ENCODE results near the gene KCNAB1.
A peak's percentile ranks its signal among the peaks of the same experiment; 100 is the strongest.
"Not testable (repeated sequence)": the region's sequence is repeated elsewhere in the genome, so short reads cannot be mapped to it uniquely, and the experiment has no call there.

Gene KCNAB1

GRCh38 chr3:156553705-156554356 is 433.5 kb downstream of the KCNAB1 start:
- no peak for DNase-seq

DNA sequence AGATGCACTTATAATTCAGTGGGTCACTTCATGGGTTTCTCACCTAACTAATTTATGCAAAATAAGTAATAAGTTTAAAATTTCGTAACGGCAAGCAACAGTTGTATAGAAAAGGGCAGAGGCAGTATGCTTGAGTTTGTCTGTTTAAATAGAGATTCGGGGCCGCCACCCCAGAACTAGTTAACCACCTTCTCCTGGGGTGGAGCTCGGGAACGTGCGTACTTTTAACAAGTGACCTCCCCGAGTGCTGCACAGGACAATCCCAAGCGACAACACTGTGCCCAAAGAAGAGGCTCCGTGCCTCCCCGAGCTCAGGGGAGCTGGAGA is 434.1 kb downstream of the KCNAB1 start:
- DNase-seq = no peak

- peak; percentile 98 for DNase-seq
These were observed 434.7 kb downstream of the KCNAB1 start, which contains the start of gene SSR3 for GRCh38 chr3:156554842-156555687. Gene SSR3, minus strand, starts transcription at chr3:156555117. Its CDS starts 28 bp downstream, at chr3:156555089.

GRCh38 chr3:156558389-156558788 is 438.0 kb downstream of the KCNAB1 start:
- no peak for DNase-seq

DNA sequence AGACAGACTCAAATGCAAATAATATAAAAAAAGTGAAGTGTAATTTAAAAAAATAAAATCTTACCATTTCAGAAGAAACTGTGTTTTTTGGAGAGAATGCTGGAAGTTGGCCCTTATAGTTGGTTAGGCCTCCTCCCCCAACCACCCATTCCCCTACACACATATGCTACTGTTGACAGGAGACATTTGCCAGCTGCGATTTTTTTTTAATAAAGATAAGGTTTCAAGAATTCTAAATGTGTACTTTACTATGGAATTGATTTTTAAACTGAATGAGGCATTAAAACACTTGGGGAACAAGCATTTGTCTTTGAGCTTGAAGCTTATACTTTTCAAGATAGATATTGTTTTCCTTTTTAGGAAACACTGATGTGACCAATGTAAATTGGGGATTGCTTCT is 438.9 kb downstream of the KCNAB1 start:
- DNase-seq = no peak

- DNase-seq = no peak
These were observed 441.2 kb downstream of the KCNAB1 start for GRCh38 chr3:156561533-156561932.

- not testable (repeated sequence) for DNase-seq
These were observed 442.1 kb downstream of the KCNAB1 start for GRCh38 chr3:156562486-156562885.

- DNase-seq = no peak
These were observed 443.7 kb downstream of the KCNAB1 start for GRCh38 chr3:156563900-156564682.

DNA sequence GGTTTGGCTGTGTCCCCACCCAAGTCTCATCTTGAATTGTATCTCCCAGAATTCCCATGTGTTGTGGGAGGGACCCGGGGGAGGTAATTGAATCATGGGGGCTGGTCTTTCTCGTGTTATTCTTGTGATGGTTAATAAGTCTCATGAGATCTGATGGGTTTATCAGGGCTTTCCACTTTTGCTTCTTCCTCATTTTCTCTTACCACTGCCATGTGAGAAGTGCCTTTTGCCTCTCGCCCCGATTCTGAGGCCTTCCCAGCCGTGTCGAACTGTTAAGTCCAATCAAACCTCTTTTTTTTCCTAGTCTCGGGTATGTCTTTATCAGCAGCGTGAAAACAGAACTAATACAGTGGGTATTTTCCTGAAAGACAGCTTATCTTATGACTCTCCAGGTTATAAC is 448.6 kb downstream of the KCNAB1 start:
- not testable (repeated sequence) for DNase-seq

GRCh38 chr3:156569881-156570280 is 449.5 kb downstream of the KCNAB1 start:
- DNase-seq = not testable (repeated sequence)

- no peak for DNase-seq
These were observed 455.3 kb downstream of the KCNAB1 start for GRCh38 chr3:156575641-156576040.

- DNase-seq = no peak
These were observed 455.7 kb downstream of the KCNAB1 start for GRCh38 chr3:156576051-156576450.

DNA sequence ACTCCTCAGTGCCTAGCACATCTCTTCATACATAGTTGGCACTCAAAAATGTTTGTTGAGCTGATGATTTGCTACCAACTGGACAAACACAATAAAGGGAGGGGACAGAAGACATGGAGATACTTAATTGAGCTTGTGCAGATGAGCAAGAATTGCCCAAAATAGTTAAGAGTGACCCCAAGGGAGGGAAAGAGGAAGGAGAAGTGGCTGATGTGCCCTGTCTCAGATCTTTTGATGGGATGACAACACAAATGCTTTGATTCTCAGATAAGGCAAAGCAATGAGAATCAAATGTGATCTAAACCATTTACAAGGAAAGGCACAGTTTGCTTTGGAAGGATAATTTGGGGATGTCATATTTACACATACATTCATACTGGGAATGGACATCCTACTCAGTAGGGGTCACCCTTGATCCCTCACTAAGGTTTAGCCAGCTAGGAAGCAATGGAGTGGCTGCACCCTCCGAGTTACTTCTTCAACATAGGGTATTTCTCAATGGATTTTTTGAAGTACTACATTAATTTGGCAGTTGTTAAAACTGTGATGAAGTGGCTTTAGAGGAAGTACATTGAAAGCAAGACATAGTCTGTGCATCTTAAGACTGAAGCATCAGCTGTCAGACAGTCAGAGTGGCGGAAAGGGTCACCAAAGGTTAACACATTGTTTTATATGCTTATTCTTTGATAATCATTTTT is 456.4 kb downstream of the KCNAB1 start:
- DNase-seq = no peak

- DNase-seq = no peak
These were observed 457.4 kb downstream of the KCNAB1 start for GRCh38 chr3:156577736-156578135.

- DNase-seq = no peak
These were observed 459.1 kb downstream of the KCNAB1 start for GRCh38 chr3:156579427-156579851.

- no peak for DNase-seq
These were observed 460.7 kb downstream of the KCNAB1 start for GRCh38 chr3:156581033-156581432.

GRCh38 chr3:156581954-156582353 is 461.6 kb downstream of the KCNAB1 start:
- no peak for DNase-seq

GRCh38 chr3:156582532-156583183 is 462.3 kb downstream of the KCNAB1 start:
- DNase-seq = no peak

- DNase-seq = no peak
These were observed 463.1 kb downstream of the KCNAB1 start for GRCh38 chr3:156583469-156583868.

DNA sequence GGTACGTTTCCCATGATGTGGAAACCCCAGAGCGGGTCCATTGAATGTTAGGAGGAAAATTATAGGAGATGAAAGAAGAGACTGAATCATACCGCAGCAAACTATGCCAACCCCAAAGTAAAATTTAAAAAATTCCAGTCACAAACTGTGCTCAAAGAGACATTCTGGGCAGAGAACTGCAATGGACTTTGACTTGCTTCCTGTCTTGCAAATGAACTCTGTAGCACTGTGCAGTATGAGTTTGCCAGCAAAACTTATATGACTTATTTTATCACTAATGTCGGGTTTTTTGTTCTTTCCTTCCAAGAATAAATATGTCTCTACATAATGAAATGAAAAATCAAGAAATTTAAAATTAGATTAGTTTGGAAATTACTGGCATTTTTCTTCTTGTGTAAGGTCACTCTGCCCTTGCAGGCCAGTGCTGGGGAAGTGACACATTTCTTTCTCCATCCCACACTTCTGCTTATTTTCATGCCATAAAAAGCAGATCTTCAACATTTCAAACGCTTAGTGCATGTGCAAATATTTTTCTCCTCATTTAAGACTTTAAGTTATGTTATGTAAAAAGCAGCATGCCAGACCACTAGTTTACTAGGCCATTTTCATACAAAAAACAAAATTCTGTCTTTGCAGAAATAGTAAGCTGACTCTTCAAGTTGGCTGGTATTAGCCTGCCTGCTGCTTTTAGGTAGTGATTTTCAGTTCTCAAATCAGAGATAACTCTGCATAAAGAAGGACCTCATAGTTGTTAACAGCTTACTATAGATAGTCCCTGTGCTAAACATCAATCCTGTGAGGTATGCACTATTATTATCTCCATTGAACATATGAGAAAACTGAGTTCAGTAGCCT is 466.8 kb downstream of the KCNAB1 start:
- no peak for DNase-seq

- no peak for DNase-seq
These were observed 467.3 kb downstream of the KCNAB1 start for GRCh38 chr3:156587760-156588069.

Measured in stimulated activated CD4-positive, alpha-beta T cell treated with anti-CD3 and anti-CD28 coated beads, Interleukin-12 subunit alpha, Interleukin-12 subunit beta, amount 100 ng/mL, for 4 hours (primary cell).